HEK293 (cell line): Measurements from ENCODE around the gene OSCP1.

ENCODE experiments used
- CTCF ChIA-PET: fragments of 350-600 bp; formaldehyde crosslinking; extraction: SDS; loops from one replicate; lab custom pipeline; 2021; ENCODE audit warnings: antibody characterized with exemption; lab: Yijun Ruan, JAX
- POLR2A ChIA-PET: fragments of 300-600 bp; formaldehyde crosslinking; extraction: SDS; loops from one replicate; lab custom pipeline; 2020; ENCODE audit warnings: antibody characterized with exemption, inconsistent platforms; lab: Yijun Ruan, JAX
- H3K27ac ChIP-seq: fragments of 200-500 bp; sonication (Bioruptor generic); 2 replicates; pipeline ENCODE4 v1.5.1; 2014; ENCODE audit warnings: low read depth, low read length, control low read depth, inconsistent platforms; ENCODE audit errors: extremely low read depth
- H3K36me3 ChIP-seq, 2 experiments: fragments of 200-500 bp in 1 of 2; sonication (Bioruptor generic) in 1 of 2; 1 replicate in 1 of 2; 2 replicates in 1 of 2; pipeline ENCODE4 v1.5.1; 2014 to 2017; ENCODE audit warnings: inconsistent platforms in 2 of 2, low read length in 2 of 2; ENCODE audit not compliant: control insufficient read depth in 2 of 2, insufficient read depth in 1 of 2
- H3K4me1 ChIP-seq: fragments of 200-500 bp; sonication (Bioruptor generic); 2 replicates; pipeline ENCODE4 v1.5.1; 2014; ENCODE audit warnings: mild to moderate bottlenecking, low read length, inconsistent platforms; ENCODE audit not compliant: control insufficient read depth, insufficient read depth
- H3K4me3 ChIP-seq: 2 replicates; pipeline ENCODE4 v1.5.1; 2011; ENCODE audit warnings: low read depth, mild to moderate bottlenecking, control low read depth, low read length, moderate library complexity
- H3K9me3 ChIP-seq: fragments of 200-500 bp; sonication (Bioruptor generic); 2 replicates; pipeline ENCODE4 v1.5.1; 2014; ENCODE audit warnings: low read depth, low read length, inconsistent platforms; ENCODE audit not compliant: control insufficient read depth, insufficient read depth
- BCL11A ChIP-seq: fragments of 450-650 bp; formaldehyde crosslinking; IDR thresholded peaks from 2 replicates; pipeline ENCODE4 v1.5.1; 2016; ENCODE audit warnings: low read depth, missing biosample characterization, missing genetic modification characterization
- BCL6B ChIP-seq: fragments of 450-650 bp; formaldehyde crosslinking; IDR thresholded peaks from 2 replicates; pipeline ENCODE4 v1.5.1; 2017; ENCODE audit warnings: missing biosample characterization, missing genetic modification characterization
- CTCF ChIP-seq: fragments of 450-650 bp; formaldehyde crosslinking; IDR thresholded peaks from 2 replicates; pipeline ENCODE4 v1.5.1; 2016; ENCODE audit warnings: missing biosample characterization, missing genetic modification characterization
- INSM2 ChIP-seq: fragments of 450-650 bp; formaldehyde crosslinking; IDR thresholded peaks from 2 replicates; pipeline ENCODE4 v1.5.1; 2016; ENCODE audit warnings: missing biosample characterization, missing genetic modification characterization
- PRDM10 ChIP-seq: fragments of 450-650 bp; formaldehyde crosslinking; IDR thresholded peaks from 2 replicates; pipeline ENCODE4 v1.5.1; 2016; ENCODE audit warnings: missing biosample characterization, missing genetic modification characterization
- SCRT1 ChIP-seq: fragments of 450-650 bp; formaldehyde crosslinking; IDR thresholded peaks from 2 replicates; pipeline ENCODE4 v1.5.1; 2016; ENCODE audit warnings: missing biosample characterization, missing genetic modification characterization, borderline replicate concordance
- ZEB2 ChIP-seq: fragments of 450-650 bp; formaldehyde crosslinking; IDR thresholded peaks from 2 replicates; pipeline ENCODE4 v1.5.1; 2016; ENCODE audit warnings: missing biosample characterization, missing genetic modification characterization
- ZFP3 ChIP-seq: fragments of 450-650 bp; formaldehyde crosslinking; IDR thresholded peaks from 2 replicates; pipeline ENCODE4 v1.5.1; 2016; ENCODE audit warnings: low read depth, missing biosample characterization, missing genetic modification characterization
- ZFP69B ChIP-seq: fragments of 450-650 bp; formaldehyde crosslinking; IDR thresholded peaks from 2 replicates; pipeline ENCODE4 v1.5.1; 2016; ENCODE audit warnings: missing biosample characterization, missing genetic modification characterization
- ZNF132 ChIP-seq: fragments of 450-650 bp; formaldehyde crosslinking; IDR thresholded peaks from 2 replicates; pipeline ENCODE4 v1.5.1; 2017; ENCODE audit warnings: missing biosample characterization, missing genetic modification characterization, borderline replicate concordance
- ZNF133 ChIP-seq: fragments of 450-650 bp; formaldehyde crosslinking; IDR thresholded peaks from 2 replicates; pipeline ENCODE4 v1.5.1; 2016; ENCODE audit warnings: missing biosample characterization, missing genetic modification characterization
- ZNF239 ChIP-seq: fragments of 450-650 bp; formaldehyde crosslinking; IDR thresholded peaks from 2 replicates; pipeline ENCODE4 v1.5.1; 2016; ENCODE audit warnings: missing biosample characterization, missing genetic modification characterization
- ZNF366 ChIP-seq: fragments of 450-650 bp; formaldehyde crosslinking; conservative IDR thresholded peaks from 2 replicates; pipeline ENCODE4 v1.5.1; 2016; ENCODE audit warnings: missing biosample characterization, missing genetic modification characterization
- ZNF398 ChIP-seq: fragments of 450-650 bp; formaldehyde crosslinking; IDR thresholded peaks from 2 replicates; pipeline ENCODE4 v1.5.1; 2017; ENCODE audit warnings: missing biosample characterization, missing genetic modification characterization
- ZNF449 ChIP-seq: fragments of 450-650 bp; formaldehyde crosslinking; IDR thresholded peaks from 2 replicates; pipeline ENCODE4 v1.5.1; 2017; ENCODE audit warnings: missing biosample characterization, mild to moderate bottlenecking, missing genetic modification characterization, moderate library complexity
- ZNF473 ChIP-seq: fragments of 450-650 bp; formaldehyde crosslinking; IDR thresholded peaks from 2 replicates; pipeline ENCODE4 v1.5.1; 2017; ENCODE audit warnings: missing biosample characterization, missing genetic modification characterization
- ZNF561 ChIP-seq: fragments of 450-650 bp; IDR thresholded peaks from 2 replicates; pipeline ENCODE4 v1.5.1; 2018; ENCODE audit warnings: missing biosample characterization, missing genetic modification characterization, borderline replicate concordance
- ZNF610 ChIP-seq: fragments of 450-650 bp; formaldehyde crosslinking; IDR thresholded peaks from 2 replicates; pipeline ENCODE4 v1.5.1; 2016; ENCODE audit warnings: missing biosample characterization, missing genetic modification characterization, borderline replicate concordance
- ZNF660 ChIP-seq: fragments of 450-650 bp; IDR thresholded peaks from 2 replicates; pipeline ENCODE4 v1.5.1; 2018; ENCODE audit warnings: missing biosample characterization, mild to moderate bottlenecking, missing genetic modification characterization
- ZNF747 ChIP-seq: fragments of 450-650 bp; formaldehyde crosslinking; IDR thresholded peaks from 2 replicates; pipeline ENCODE4 v1.5.1; 2016; ENCODE audit warnings: missing biosample characterization, missing genetic modification characterization
- ZNF791 ChIP-seq: fragments of 450-650 bp; formaldehyde crosslinking; IDR thresholded peaks from 2 replicates; pipeline ENCODE4 v1.5.1; 2016; ENCODE audit warnings: missing biosample characterization, missing genetic modification characterization
- ZNF843 ChIP-seq: fragments of 450-650 bp; formaldehyde crosslinking; IDR thresholded peaks from 2 replicates; pipeline ENCODE4 v1.5.1; 2016; ENCODE audit warnings: missing biosample characterization, missing genetic modification characterization

The OSCP1 gene

GRCh38 chr1:36471830-36472641 lies 21.8 kb upstream of the OSCP1 start:
- H3K9me3 ChIP-seq, result no peaks in the 10 kb centered on the region
- H3K4me1 ChIP-seq, result no peaks in the 10 kb centered on the region
- TF ChIP-seq CTCF (0 out of 2 replicates have a peak, but pooled peaks have one; percentile 10), ZNF449 (tag by site-specific recombination) (no peak), ZEB2 (tag by site-specific recombination) (no peak), INSM2 (no peak), ZNF133 (tag by site-specific recombination) (no peak), BCL11A (no peak), ZNF132 (tag by site-specific recombination) (no peak), PRDM10 (no peak)
- TF ChIP-seq, all 188 proteins: peak for 1
- Histone ChIP-seq H3K27ac (no peak overlapping the region), H3K4me3 (no peak overlapping the region), H3K36me3 (no peaks in the 10 kb centered on the region)
- ChIA-PET POLR2A (no interaction called here), CTCF (interaction anchor here (1.4 kb wide), 1 partner anchor 44 kb away, joined by 5 read pairs; no protein-coding TSS in a partner anchor)

- no peak overlapping the region for H3K27ac ChIP-seq
- no peaks in the 10 kb centered on the region for H3K4me1 ChIP-seq
- H3K4me3 ChIP-seq, result no peak overlapping the region
- H3K9me3 ChIP-seq, result no peaks in the 10 kb centered on the region
- ChIA-PET POLR2A (interaction anchor here (0.7 kb wide), 1 partner anchor 19 kb away, joined by 3 read pairs; the partner anchor contains the start of gene OSCP1), CTCF (no interaction called here)
- no peaks in the 10 kb centered on the region for H3K36me3 ChIP-seq
- TF ChIP-seq ZNF473, result no peak
- no peak for TF ChIP-seq ZNF660
- no peak for TF ChIP-seq ZNF610
- no peak for TF ChIP-seq ZNF843
- TF ChIP-seq ZNF133 (tag by site-specific recombination), result no peak
- no peak for TF ChIP-seq ZNF791 (tag by site-specific recombination)
- TF ChIP-seq BCL6B (tag by site-specific recombination), result no peak
- no peak for TF ChIP-seq ZNF239
- no peak for TF ChIP-seq SCRT1 (tag by site-specific recombination)
- TF ChIP-seq ZNF561, result no peak
- no peak for TF ChIP-seq ZFP69B
- no peak for TF ChIP-seq ZNF747 (tag by site-specific recombination)
- no peak for TF ChIP-seq ZNF398 (tag by site-specific recombination)
- no peak for TF ChIP-seq ZFP3 (tag by site-specific recombination)
- no peak for TF ChIP-seq ZNF366
Observed at GRCh38 chr1:36469163-36469562, 18.9 kb upstream of the OSCP1 start.
